Neural progenitor cell (in vitro differentiated cells): ENCODE data around the gene ZNF184. TPM values are rescaled to one million over a fixed set of nuclear protein-coding genes. Genes with fewer than 3 reads are reported as not detected.
A peak's percentile ranks its signal among the peaks of the same experiment; 100 is the strongest.

Experiments used
- DNase-seq: peaks from one replicate; pipeline ENCODE4 v3.0.0-alpha.2; 2016; ENCODE audit warnings: low spot score
- H2AFZ ChIP-seq: fragments of 200-600 bp; sonication (generic); replicated peaks from 2 replicates; pipeline ENCODE4 v1.6.1; 2016; ENCODE audit warnings: antibody characterized with exemption
- H3F3A ChIP-seq: fragments of 200-600 bp; sonication (generic); 2 replicates; pipeline ENCODE4 v1.6.1; 2016; ENCODE audit warnings: antibody characterized with exemption, low read depth
- H3K27ac ChIP-seq: fragments of 200-600 bp; sonication (generic); 2 replicates; pipeline ENCODE4 v1.5.1; 2016; ENCODE audit warnings: mild to moderate bottlenecking
- H3K27me3 ChIP-seq: fragments of 200-600 bp; sonication (generic); 2 replicates; pipeline ENCODE4 v1.6.1; 2016; ENCODE audit warnings: mild to moderate bottlenecking, moderate library complexity
- H3K36me3 ChIP-seq: fragments of 200-600 bp; sonication (generic); 2 replicates; pipeline ENCODE4 v1.5.1; 2016
- H3K4me1 ChIP-seq: fragments of 200-600 bp; sonication (generic); 2 replicates; pipeline ENCODE4 v1.6.1; 2016; ENCODE audit warnings: mixed run types
- H3K4me2 ChIP-seq: fragments of 200-600 bp; sonication (generic); 2 replicates; pipeline ENCODE4 v1.6.1; 2016
- H3K4me3 ChIP-seq: fragments of 200-600 bp; sonication (generic); 2 replicates; pipeline ENCODE4 v1.5.1; 2016
- H3K79me2 ChIP-seq: fragments of 200-600 bp; sonication (generic); 2 replicates; pipeline ENCODE4 v1.6.1; 2016; ENCODE audit warnings: low read depth
- H3K9ac ChIP-seq: fragments of 200-600 bp; sonication (generic); 2 replicates; pipeline ENCODE4 v1.6.1; 2016
- H3K9me3 ChIP-seq: fragments of 200-600 bp; sonication (generic); 2 replicates; pipeline ENCODE4 v1.5.1; 2016; ENCODE audit warnings: low read depth
- H4K20me1 ChIP-seq: fragments of 200-600 bp; sonication (generic); 2 replicates; pipeline ENCODE4 v1.6.1; 2016; ENCODE audit warnings: low read depth
- H3K27ac Mint-ChIP-seq: 3 replicates; pipeline ENCODE4 v1.8.0; 2021; ENCODE audit warnings: mixed read lengths
- H3K27me3 Mint-ChIP-seq: 2 replicates; pipeline ENCODE4 v1.8.0; 2022; ENCODE audit warnings: low read depth, mild to moderate bottlenecking, inconsistent platforms, moderate library complexity, mixed read lengths; ENCODE audit not compliant: insufficient read depth
- H3K36me3 Mint-ChIP-seq: 3 replicates; pipeline ENCODE4 v1.8.0; 2021; ENCODE audit warnings: mixed read lengths
- H3K4me1 Mint-ChIP-seq: 3 replicates; pipeline ENCODE4 v1.8.0; 2021; ENCODE audit warnings: mixed read lengths
- H3K4me3 Mint-ChIP-seq: 3 replicates; pipeline ENCODE4 v1.8.0; 2021; ENCODE audit warnings: mild to moderate bottlenecking, moderate library complexity, mixed read lengths
- H3K9me3 Mint-ChIP-seq: 3 replicates; pipeline ENCODE4 v1.8.0; 2020; ENCODE audit warnings: mixed read lengths
- CTCF ChIP-seq: fragments of 200-600 bp; sonication (generic); IDR thresholded peaks from 2 replicates; pipeline ENCODE4 v1.5.1; 2017; ENCODE audit warnings: antibody characterized with exemption, mild to moderate bottlenecking
- EZH2 ChIP-seq: fragments of 200-600 bp; sonication (generic); IDR thresholded peaks from 2 replicates; pipeline ENCODE4 v1.6.1; 2017; ENCODE audit warnings: antibody characterized with exemption, mild to moderate bottlenecking, moderate library complexity
- EZH2phosphoT487 ChIP-seq: fragments of 200-600 bp; sonication (generic); IDR thresholded peaks from 2 replicates; pipeline ENCODE4 v1.6.1; 2017; ENCODE audit warnings: antibody characterized with exemption
- total RNA-seq: library from RNA; depleted of rRNA; stranded (reverse); fragments of >200 nt; gene quantifications from 2 replicates; pipeline ENCODE4 v1.2.3, GENCODE V29; 2015; ENCODE audit warnings: low replicate concordance

Gene ZNF184
- total RNA-seq, 1 donor from 2014 or later = 21.8 TPM

- DNase-seq = peak; percentile 70
- peaks cover 20% of the 10 kb centered on the region for H3K4me1 Mint-ChIP-seq
- H3K27me3 Mint-ChIP-seq = peaks cover 31% of the 10 kb centered on the region
- Histone ChIP-seq H3F3A (peaks cover 30% of the 10 kb centered on the region), H3K4me3 (no peak overlapping the region), H3K79me2 (no peaks in the 10 kb centered on the region), H3K4me1 (peaks cover 5% of the 10 kb centered on the region), H2AFZ (no peak overlapping the region), H4K20me1 (no peaks in the 10 kb centered on the region), H3K27me3 (peaks cover 12% of the 10 kb centered on the region), H3K4me2 (peak overlapping the region; percentile 45), H3K27ac (no peak overlapping the region), H3K9me3 (no peaks in the 10 kb centered on the region), H3K9ac (no peak overlapping the region), H3K36me3 (no peaks in the 10 kb centered on the region)
- H3K36me3 Mint-ChIP-seq = peaks cover 2% of the 10 kb centered on the region
- peak overlapping the region; percentile 12 for H3K27ac Mint-ChIP-seq
- peaks cover 9% of the 10 kb centered on the region for H3K9me3 Mint-ChIP-seq
- peak overlapping the region; percentile 19 for H3K4me3 Mint-ChIP-seq
- TF ChIP-seq EZH2phosphoT487 (no peak), EZH2 (no peak)
Observed at GRCh38 chr6:27505209-27506027, 32.5 kb upstream of the ZNF184 start.

DNA sequence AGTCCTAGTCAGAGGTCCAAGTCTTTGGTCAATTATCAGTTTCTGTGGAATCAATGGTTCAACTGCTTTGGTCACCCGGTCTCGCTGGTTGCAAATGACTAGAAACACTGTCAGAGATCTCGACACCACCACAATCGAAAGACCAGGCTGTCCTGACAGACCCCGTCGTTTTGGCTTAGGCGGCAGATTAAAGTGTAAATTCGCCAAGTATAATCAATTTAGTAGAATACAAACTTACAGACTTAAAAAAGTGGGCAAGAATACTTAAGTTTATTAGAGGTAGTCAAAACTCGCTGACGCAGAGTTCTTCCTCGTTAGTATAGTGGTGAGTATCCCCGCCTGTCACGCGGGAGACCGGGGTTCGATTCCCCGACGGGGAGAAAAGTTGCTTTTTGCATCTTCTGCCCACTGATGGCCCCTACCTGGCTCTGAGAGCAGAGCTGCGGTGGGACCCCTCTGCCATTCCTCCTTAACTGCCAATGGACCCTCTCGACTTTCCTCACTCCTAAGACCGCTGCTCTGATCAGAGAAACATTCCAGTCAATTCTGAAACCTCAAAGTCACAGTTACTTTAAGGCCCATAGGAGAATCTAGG is 30.6 kb upstream of the ZNF184 start:
- H3K27ac Mint-ChIP-seq = peak overlapping the region; percentile 68
- peaks cover 20% of the 10 kb centered on the region for H3K4me1 Mint-ChIP-seq

DNA sequence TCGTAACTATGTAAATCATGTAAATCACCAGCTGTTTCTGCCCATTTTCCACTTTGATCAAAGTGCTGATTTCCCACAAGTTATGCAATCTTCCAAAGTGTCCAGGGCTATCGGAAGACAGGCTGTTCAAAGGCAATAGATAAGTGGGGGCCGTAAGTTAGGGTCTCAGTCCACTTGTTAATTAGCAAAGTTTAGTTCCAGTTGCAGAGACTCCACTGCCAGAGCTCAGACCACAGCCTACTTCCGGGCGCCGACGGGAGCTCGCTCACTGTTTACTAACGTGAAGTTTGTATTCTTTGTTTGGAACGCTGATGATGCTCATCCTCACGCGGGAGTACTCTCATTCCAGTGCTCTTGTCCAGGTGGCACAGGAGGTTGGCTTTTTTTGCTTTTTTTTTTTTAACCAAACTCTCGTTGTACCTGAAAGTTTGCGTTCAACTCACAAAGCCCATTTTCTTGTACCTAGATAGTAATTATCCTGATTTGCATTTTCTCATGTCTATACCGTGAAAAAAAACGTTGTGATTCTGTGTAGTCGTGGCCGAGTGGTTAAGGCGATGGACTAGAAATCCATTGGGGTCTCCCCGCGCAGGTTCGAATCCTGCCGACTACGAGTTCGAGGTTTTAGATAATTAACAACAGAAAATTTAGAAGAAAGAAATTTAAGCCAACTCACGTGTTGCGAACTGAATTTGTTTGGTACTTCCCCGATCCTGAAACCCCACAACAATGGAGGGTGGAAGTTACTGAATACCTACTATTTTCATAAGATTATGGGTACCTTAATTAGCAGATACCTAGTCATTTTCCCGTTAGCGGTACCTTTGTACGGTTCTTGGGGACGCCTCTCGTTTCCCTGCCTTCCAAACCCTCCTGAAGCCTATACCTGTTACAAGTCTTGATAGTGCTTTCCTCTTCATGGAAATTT is 29.9 kb upstream of the ZNF184 start:
- H2AFZ ChIP-seq = peak overlapping the region; percentile 98
- no peak overlapping the region for H3K9ac ChIP-seq
- peaks cover 29% of the 10 kb centered on the region for H3K27me3 ChIP-seq

More for the DNA sequence above, 30.6 kb upstream of the ZNF184 start:
- Histone ChIP-seq H3K4me2 (peak overlapping the region; percentile 75), H3K4me1 (peaks cover 5% of the 10 kb centered on the region), H3F3A (peaks cover 33% of the 10 kb centered on the region), H3K36me3 (no peaks in the 10 kb centered on the region), H4K20me1 (no peaks in the 10 kb centered on the region), H2AFZ (peak overlapping the region; percentile 98), H3K27ac (no peak overlapping the region), H3K27me3 (peaks cover 22% of the 10 kb centered on the region), H3K4me3 (peak overlapping the region; percentile 81), H3K9ac (no peak overlapping the region), H3K9me3 (no peaks in the 10 kb centered on the region), H3K79me2 (no peaks in the 10 kb centered on the region)
- peaks cover 32% of the 10 kb centered on the region for H3K27me3 Mint-ChIP-seq
- TF ChIP-seq EZH2phosphoT487 (no peak), EZH2 (no peak), CTCF (no peak)
- peaks cover 2% of the 10 kb centered on the region for H3K36me3 Mint-ChIP-seq
- peak overlapping the region; percentile 87 for H3K4me3 Mint-ChIP-seq
- peak; percentile 73 for DNase-seq
- peaks cover 7% of the 10 kb centered on the region for H3K9me3 Mint-ChIP-seq

More for the DNA sequence above, 29.9 kb upstream of the ZNF184 start:
- peak; percentile 77 for DNase-seq
- peak overlapping the region; percentile 81 for H3K4me3 ChIP-seq
- H3K27me3 Mint-ChIP-seq = peaks cover 29% of the 10 kb centered on the region
- peaks cover 20% of the 10 kb centered on the region for H3K4me1 Mint-ChIP-seq
- peak overlapping the region; percentile 87 for H3K27ac Mint-ChIP-seq
- no peaks in the 10 kb centered on the region for H3K36me3 ChIP-seq
- H3K79me2 ChIP-seq = no peaks in the 10 kb centered on the region
- peak overlapping the region; percentile 75 for H3K4me2 ChIP-seq
- H3K9me3 Mint-ChIP-seq = peaks cover 7% of the 10 kb centered on the region
- no peaks in the 10 kb centered on the region for H4K20me1 ChIP-seq
- no peak overlapping the region for H3K27ac ChIP-seq
- peaks cover 41% of the 10 kb centered on the region for H3F3A ChIP-seq
- H3K4me3 Mint-ChIP-seq = peak overlapping the region; percentile 87
- no peak for TF ChIP-seq EZH2phosphoT487
- no peak for TF ChIP-seq EZH2
- TF ChIP-seq CTCF = no peak
- H3K4me1 ChIP-seq = peaks cover 5% of the 10 kb centered on the region
- peaks cover 2% of the 10 kb centered on the region for H3K36me3 Mint-ChIP-seq
- no peaks in the 10 kb centered on the region for H3K9me3 ChIP-seq
